Sigmoid colon (tissue), 7 donors: ENCODE measurements around the gene TMCC2. TPM values are rescaled to one million over a fixed set of nuclear protein-coding genes. Genes with fewer than 3 reads are reported as not detected.

Source experiments
- DNase-seq: peaks from one replicate; pipeline ENCODE4 v3.0.0-alpha.2; 2019
- H3K27ac ChIP-seq, 4 donors: fragments of 200-600 bp; sonication (generic); one replicate each; pipeline ENCODE4 v1.5.1; 2016 to 2019; ENCODE audit warnings: mild to moderate bottlenecking in 1 of 4
- H3K27me3 ChIP-seq, 3 donors: fragments of 200-600 bp; sonication (generic); one replicate each; pipeline ENCODE4 v1.5.1; 2019; ENCODE audit warnings: mild to moderate bottlenecking in 1 of 3
- H3K36me3 ChIP-seq, 4 donors: fragments of 200-600 bp; sonication (generic); one replicate each; pipeline ENCODE4 v1.5.1; 2016 to 2019
- H3K4me1 ChIP-seq, 4 donors: fragments of 200-600 bp; sonication (generic); one replicate each; pipeline ENCODE4 v1.5.1; 2017 to 2019
- H3K4me3 ChIP-seq, 4 donors: fragments of 200-600 bp; sonication (generic); one replicate each; pipeline ENCODE4 v1.5.1; 2017 to 2019; ENCODE audit warnings: mild to moderate bottlenecking in 2 of 4, moderate library complexity in 1 of 4
- H3K9me3 ChIP-seq, 4 donors: fragments of 200-600 bp in 3 of 4; sonication (generic) in 3 of 4; one replicate each; pipeline versions ENCODE4 v1.5.1 to v1.6.1; 2013 to 2019
- CTCF ChIP-seq, 4 experiments: fragments of 450-650 bp in 3 of 4; fragments of 200-600 bp in 1 of 4; IDR thresholded peaks; one replicate each; pipeline ENCODE4 v1.5.1; 2016 to 2019; ENCODE audit warnings: antibody characterized with exemption in 4 of 4, mild to moderate bottlenecking in 3 of 4, moderate library complexity in 2 of 4
- EP300 ChIP-seq, 4 donors: sonication (generic); formaldehyde crosslinking; IDR thresholded peaks; one replicate each; pipeline ENCODE4 v1.6.1; 2017; ENCODE audit warnings: antibody characterized with exemption in 4 of 4
- POLR2A ChIP-seq, 2 donors: fragments of 450-650 bp; IDR thresholded peaks; one replicate each; pipeline ENCODE4 v1.6.1; 2016; ENCODE audit warnings: antibody characterized with exemption in 2 of 2, mild to moderate bottlenecking in 2 of 2, moderate library complexity in 2 of 2
- POLR2AphosphoS5 ChIP-seq, 4 donors: sonication (generic); formaldehyde crosslinking; IDR thresholded peaks; one replicate each; pipeline ENCODE4 v1.6.1; 2017; ENCODE audit warnings: antibody characterized with exemption in 4 of 4
- WGBS, 2 donors: extraction: QIAGEN DNeasy Blood & Tissue Kit; methylation state at CpG; one replicate each; pipeline ENCODE4 v1.1.7; 2013; 5-methylcytosine and 5-hydroxymethylcytosine counted together
- intact Hi-C: fragments of 100-400 bp; cut with DNase I; formaldehyde crosslinking; loops from one replicate; pipeline ENCODE4 v1.15.1; 2023
- polyA plus RNA-seq, 3 donors: library from polyadenylated mRNA; stranded (reverse); fragments of 200-250 nt; gene quantifications; one replicate each; pipeline ENCODE4 v1.2.3, GENCODE V29; 2013
- total RNA-seq, 4 donors: library from RNA; depleted of rRNA; stranded (reverse); fragments of >200 nt; gene quantifications; one replicate each; pipeline ENCODE4 v1.1.0, GENCODE V29; 2016
- donor health status: healthy with polysubstance abuse.
- donor health status: Bipolar disorder and iron deficiency.
- donor health status: healthy.

Gene TMCC2
- total and polyA plus RNA-seq, 7 donors, result 1.1 to 6.4 (median 5.2) TPM; not detected in 2

- TF ChIP-seq POLR2AphosphoS5 (IDR thresholded peaks at IDR 0.05) (no peak), POLR2A (IDR thresholded peaks at IDR 0.05) (no peak), EP300 (IDR thresholded peaks at IDR 0.05) (no peak), CTCF (IDR thresholded peaks at IDR 0.05) (no peak)
- Histone ChIP-seq H3K4me3 (no peak overlapping the region), H3K4me1 (peaks cover 4 to 53% (median 27%) of the 10 kb centered on the region in 4 donors), H3K36me3 (no peaks in the 10 kb centered on the region), H3K27me3 (no peaks in the 10 kb centered on the region), H3K27ac (peak overlapping the region; percentile 13 to 43 (median 32)), H3K9me3 (no peaks in the 10 kb centered on the region)
- WGBS, 2 donors, result 3 to 20% methylated on average over 6 of the region's 6 CpGs
- intact Hi-C loops, result no loop called here
- DNase-seq, result peak; percentile 77
Measured at GRCh38 chr1:205319081-205320018, 91.6 kb downstream of the TMCC2 start.

GRCh38 chr1:205321162-205321958 is 93.6 kb downstream of the TMCC2 start, which contains the start of gene NUAK2:
TSS of gene NUAK2 (minus strand) at chr1:205321745. CDS start at chr1:205321628, 117 bp downstream.
- TF ChIP-seq EP300 (IDR thresholded peaks at IDR 0.05) (no peak), CTCF (IDR thresholded peaks at IDR 0.05) (peak in 1 of 4 experiments; percentile 19), POLR2A (IDR thresholded peaks at IDR 0.05) (peak in 1 of 2 donors; percentile 87), POLR2AphosphoS5 (IDR thresholded peaks at IDR 0.05) (peak in 3 of 4 donors; percentile 77 to 90 (median 78))
- Histone ChIP-seq H3K4me3 (peak within 1 kb of the TSS; percentile 40 to 75 (median 68)), H3K27ac (peak within 1 kb of the TSS; percentile 70 to 74 (median 73)), H3K36me3 (no peaks in the 10 kb centered on the region), H3K27me3 (no peaks in the 10 kb centered on the region), H3K9me3 (no peaks in the 10 kb centered on the region), H3K4me1 (peaks cover 4 to 51% (median 32%) of the 10 kb centered on the region in 4 donors)
- WGBS, 2 donors, result 0% methylated on average over 75 of the region's 75 CpGs
- intact Hi-C loops, result no loop called here
- peak; percentile 93 for DNase-seq

GRCh38 chr1:205321959-205322283 is 94.2 kb downstream of the TMCC2 start:
- Histone ChIP-seq H3K27me3 (no peaks in the 10 kb centered on the region), H3K4me1 (peaks cover 4 to 45% (median 29%) of the 10 kb centered on the region in 4 donors), H3K4me3 (peak overlapping the region in 3 of 4 donors; percentile 63 to 75 (median 74)), H3K36me3 (no peaks in the 10 kb centered on the region), H3K27ac (peak overlapping the region; percentile 70 to 74 (median 73)), H3K9me3 (no peaks in the 10 kb centered on the region)
- intact Hi-C loops, result no loop called here
- TF ChIP-seq POLR2A (IDR thresholded peaks at IDR 0.05), result no peak
- no peak for TF ChIP-seq EP300 (IDR thresholded peaks at IDR 0.05)
- no peak for TF ChIP-seq POLR2AphosphoS5 (IDR thresholded peaks at IDR 0.05)
- TF ChIP-seq CTCF (IDR thresholded peaks at IDR 0.05), result no peak
- WGBS, 2 donors, result 32 to 47% methylated on average over 5 of the region's 5 CpGs
- DNase-seq, result no peak

Other genes starting within 250 kb of the TMCC2 start
- gene CNTN2, start 184.7 kb upstream of the TMCC2 start, total RNA-seq, result 1 to 10 TPM; 1.8 to 4.4 (median 3.4) TPM
- 1 to 10 TPM in 1 of 3 donors, under 1 TPM in 1, not detected in 1; 0.46 to 1.5 TPM for gene CNTN2, start 184.7 kb upstream of the TMCC2 start, polyA plus RNA-seq
- gene TMEM81, start 143.5 kb upstream of the TMCC2 start, total RNA-seq, result 1 to 10 TPM; 2.1 to 3.6 (median 2.7) TPM
- gene TMEM81, start 143.5 kb upstream of the TMCC2 start, polyA plus RNA-seq, result 1 to 10 TPM in 1 of 3 donors, under 1 TPM in 1, not detected in 1; 0.92 to 1.8 TPM
- gene RBBP5, start 106.0 kb upstream of the TMCC2 start, total RNA-seq, result 10 to 100 TPM; 12.2 to 36.5 (median 13.9) TPM
- gene RBBP5, start 106.0 kb upstream of the TMCC2 start, polyA plus RNA-seq, result 1 to 10 TPM; 6.6 to 8.1 (median 7.8) TPM
- gene DSTYK, start 16.2 kb upstream of the TMCC2 start, total RNA-seq, result 10 to 100 TPM in 3 of 4 donors, 1 to 10 TPM in 1; 9.1 to 13.3 (median 12.7) TPM
- 1 to 10 TPM; 1.6 to 3.8 (median 2.4) TPM for gene DSTYK, start 16.2 kb upstream of the TMCC2 start, polyA plus RNA-seq
- gene NUAK2, start 93.8 kb downstream of the TMCC2 start, total RNA-seq, result 1 to 10 TPM in 1 of 4 donors, under 1 TPM in 3; 0.28 to 1.5 (median 0.69) TPM
- 10 to 100 TPM; 13.9 to 15.0 (median 14.3) TPM for gene NUAK2, start 93.8 kb downstream of the TMCC2 start, polyA plus RNA-seq
- gene KLHDC8A, start 129.0 kb downstream of the TMCC2 start, total RNA-seq, result 1 to 10 TPM in 3 of 4 donors, under 1 TPM in 1; 0.95 to 1.7 (median 1.5) TPM
- 1 to 10 TPM in 1 of 3 donors, under 1 TPM in 1, not detected in 1; 0.69 to 1.1 TPM for gene KLHDC8A, start 129.0 kb downstream of the TMCC2 start, polyA plus RNA-seq
- not detected for gene LEMD1, start 194.1 kb downstream of the TMCC2 start, total RNA-seq
- gene LEMD1, start 194.1 kb downstream of the TMCC2 start, polyA plus RNA-seq, result under 1 TPM in 1 of 3 donors, not detected in 2; 0.34 TPM
- gene BLACAT1, start 228.1 kb downstream of the TMCC2 start, total RNA-seq, result under 1 TPM in 1 of 4 donors, not detected in 3; 0.36 TPM
- under 1 TPM in 1 of 3 donors, not detected in 2; 0.51 TPM for gene BLACAT1, start 228.1 kb downstream of the TMCC2 start, polyA plus RNA-seq